ENCODE measurements around the gene SMIM41. TPM values are rescaled to one million over a fixed set of nuclear protein-coding genes. Genes with fewer than 3 reads are reported as not detected.
A peak's percentile ranks its signal among the peaks of the same experiment; 100 is the strongest.

SMIM41 gene
- total and polyA plus RNA-seq, 4 donors = 0.03 to 0.50 (median 0.24) TPM; not detected in 1

DNA sequence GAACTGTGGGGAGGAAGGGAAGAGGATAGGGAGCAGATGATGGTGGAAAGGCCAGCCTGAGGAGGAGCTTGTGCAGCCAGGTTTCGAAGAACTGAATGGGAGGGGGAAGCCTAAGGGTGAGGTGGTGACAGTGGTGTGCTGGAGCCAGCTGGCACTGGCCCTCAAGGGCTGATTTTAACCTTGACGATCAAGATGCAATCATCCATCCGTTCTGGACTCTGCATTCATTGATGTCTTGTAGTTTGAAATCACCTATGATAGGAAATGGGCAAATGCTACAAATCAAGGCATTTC lies 12.5 kb upstream of the SMIM41 start:
- Histone ChIP-seq H3K9me3 (ENCODE audit: control insufficient read depth in 4 of 4, low read length in 3 of 4) (no peaks in the 10 kb centered on the region), H3K9ac (ENCODE audit: low read depth in 1 of 2, low read length in 2 of 2) (no peak overlapping the region), H3K27me3 (ENCODE audit: control insufficient read depth in 4 of 4, insufficient read depth in 4 of 4, low read length in 3 of 4) (no peaks in the 10 kb centered on the region), H3K4me1 (ENCODE audit: control insufficient read depth in 4 of 4, insufficient read depth in 4 of 4, low read length in 3 of 4) (peaks cover 4 to 23% (median 22%) of the 10 kb centered on the region in 4 donors), H3K27ac (ENCODE audit: low read depth in 1 of 2, low read length in 2 of 2) (no peak overlapping the region), H3K4me3 (ENCODE audit: low read depth in 1 of 3, low read length in 3 of 3) (no peak overlapping the region), H3K36me3 (ENCODE audit: control insufficient read depth in 4 of 4, insufficient read depth in 3 of 4, low read depth in 1 of 4, low read length in 3 of 4) (no peaks in the 10 kb centered on the region)
- DNase-seq (ENCODE audit: low spot score) = no peak
- whole genome bisulfite sequencing = 68% methylated on average over 3 of the region's 3 CpGs
- no peak for TF ChIP-seq HNF4A (conservative IDR thresholded peaks at IDR 0.05)
- TF ChIP-seq, protein P1, sequence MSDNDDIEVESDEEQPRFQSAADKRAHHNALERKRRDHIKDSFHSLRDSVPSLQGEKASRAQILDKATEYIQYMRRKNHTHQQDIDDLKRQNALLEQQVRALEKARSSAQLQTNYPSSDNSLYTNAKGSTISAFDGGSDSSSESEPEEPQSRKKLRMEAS (IDR thresholded peaks at IDR 0.05) = no peak
- TF ChIP-seq, protein P2, sequence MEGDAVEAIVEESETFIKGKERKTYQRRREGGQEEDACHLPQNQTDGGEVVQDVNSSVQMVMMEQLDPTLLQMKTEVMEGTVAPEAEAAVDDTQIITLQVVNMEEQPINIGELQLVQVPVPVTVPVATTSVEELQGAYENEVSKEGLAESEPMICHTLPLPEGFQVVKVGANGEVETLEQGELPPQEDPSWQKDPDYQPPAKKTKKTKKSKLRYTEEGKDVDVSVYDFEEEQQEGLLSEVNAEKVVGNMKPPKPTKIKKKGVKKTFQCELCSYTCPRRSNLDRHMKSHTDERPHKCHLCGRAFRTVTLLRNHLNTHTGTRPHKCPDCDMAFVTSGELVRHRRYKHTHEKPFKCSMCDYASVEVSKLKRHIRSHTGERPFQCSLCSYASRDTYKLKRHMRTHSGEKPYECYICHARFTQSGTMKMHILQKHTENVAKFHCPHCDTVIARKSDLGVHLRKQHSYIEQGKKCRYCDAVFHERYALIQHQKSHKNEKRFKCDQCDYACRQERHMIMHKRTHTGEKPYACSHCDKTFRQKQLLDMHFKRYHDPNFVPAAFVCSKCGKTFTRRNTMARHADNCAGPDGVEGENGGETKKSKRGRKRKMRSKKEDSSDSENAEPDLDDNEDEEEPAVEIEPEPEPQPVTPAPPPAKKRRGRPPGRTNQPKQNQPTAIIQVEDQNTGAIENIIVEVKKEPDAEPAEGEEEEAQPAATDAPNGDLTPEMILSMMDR (IDR thresholded peaks at IDR 0.05; ENCODE audit: low read depth, low read length, missing input control) = no peak
- no peak for TF ChIP-seq HNF4G (IDR thresholded peaks at IDR 0.05)
- TF ChIP-seq RXRA (IDR thresholded peaks at IDR 0.05) = no peak

DNA sequence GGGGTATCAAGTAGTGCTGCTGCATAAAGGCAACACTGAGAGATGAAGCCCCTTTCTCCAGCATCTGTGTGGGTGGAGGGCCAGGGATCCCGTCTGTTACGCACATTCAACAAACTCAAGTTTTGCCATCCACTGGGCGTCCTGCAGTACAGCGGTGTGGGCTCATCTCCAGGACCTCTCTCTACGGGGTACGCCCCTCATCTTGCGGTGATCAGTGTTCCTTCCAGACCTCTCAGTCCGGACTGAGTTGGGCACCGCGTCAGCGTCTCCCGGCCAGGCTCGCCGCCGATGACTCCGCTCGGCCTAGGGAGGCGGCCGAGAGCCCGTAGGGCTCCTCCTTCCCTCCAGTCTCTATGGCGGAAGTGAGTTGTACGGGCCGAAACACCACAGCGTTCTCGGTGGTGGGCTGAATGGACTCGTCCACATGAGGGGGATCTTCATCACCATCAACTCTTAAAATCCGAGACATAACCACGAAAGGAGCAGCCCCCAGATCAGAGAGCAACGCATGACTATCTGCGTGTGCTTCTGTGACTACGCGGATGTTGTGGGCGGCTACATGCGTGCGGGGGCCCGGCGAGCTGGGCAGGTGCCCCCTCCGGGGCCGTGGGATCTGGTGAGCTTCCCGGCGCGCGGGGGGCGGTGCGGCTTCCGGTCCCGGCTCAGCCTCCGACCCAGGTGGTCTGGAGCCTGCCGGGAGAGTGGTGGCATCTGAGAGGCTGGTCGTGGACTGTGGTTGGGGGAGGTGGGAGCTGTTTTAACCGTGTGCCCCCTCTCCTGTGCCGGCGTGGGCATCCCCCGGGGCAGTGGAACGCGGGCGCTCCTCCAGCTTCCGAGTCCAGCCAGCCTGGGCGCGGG lies 9.9 kb upstream of the SMIM41 start, which contains the start of gene ATG101:
ATG101 (plus strand) TSS at position 652 of the 858 bp plus-strand sequence. CDS start 3,673 bp downstream, outside the sequence.
- TF ChIP-seq HNF4A (conservative IDR thresholded peaks at IDR 0.05) = peak in 1 of 2 donors; percentile 3
- TF ChIP-seq, protein P2 (IDR thresholded peaks at IDR 0.05; ENCODE audit: low read depth, low read length, missing input control) = peak; percentile 66
- peak; percentile 67 for TF ChIP-seq YY1 (IDR thresholded peaks at IDR 0.05)
- TF ChIP-seq EGR1 (IDR thresholded peaks at IDR 0.05; ENCODE audit: low read depth in 2 of 2) = peak; percentile 92 to 96
- peak; percentile 84 for TF ChIP-seq SP1 (IDR thresholded peaks at IDR 0.05)
- no peak for TF ChIP-seq JUND (IDR thresholded peaks at IDR 0.05)
- TF ChIP-seq HNF4G (IDR thresholded peaks at IDR 0.05) = no peak
- TF ChIP-seq, protein P3, sequence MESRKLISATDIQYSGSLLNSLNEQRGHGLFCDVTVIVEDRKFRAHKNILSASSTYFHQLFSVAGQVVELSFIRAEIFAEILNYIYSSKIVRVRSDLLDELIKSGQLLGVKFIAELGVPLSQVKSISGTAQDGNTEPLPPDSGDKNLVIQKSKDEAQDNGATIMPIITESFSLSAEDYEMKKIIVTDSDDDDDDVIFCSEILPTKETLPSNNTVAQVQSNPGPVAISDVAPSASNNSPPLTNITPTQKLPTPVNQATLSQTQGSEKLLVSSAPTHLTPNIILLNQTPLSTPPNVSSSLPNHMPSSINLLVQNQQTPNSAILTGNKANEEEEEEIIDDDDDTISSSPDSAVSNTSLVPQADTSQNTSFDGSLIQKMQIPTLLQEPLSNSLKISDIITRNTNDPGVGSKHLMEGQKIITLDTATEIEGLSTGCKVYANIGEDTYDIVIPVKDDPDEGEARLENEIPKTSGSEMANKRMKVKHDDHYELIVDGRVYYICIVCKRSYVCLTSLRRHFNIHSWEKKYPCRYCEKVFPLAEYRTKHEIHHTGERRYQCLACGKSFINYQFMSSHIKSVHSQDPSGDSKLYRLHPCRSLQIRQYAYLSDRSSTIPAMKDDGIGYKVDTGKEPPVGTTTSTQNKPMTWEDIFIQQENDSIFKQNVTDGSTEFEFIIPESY (IDR thresholded peaks at IDR 0.05) = no peak
- TF ChIP-seq GABPA (IDR thresholded peaks at IDR 0.05 in 1 of 2, conservative IDR thresholded peaks at IDR 0.05 in 1 of 2) = peak; percentile 76 to 92
- TF ChIP-seq NR2F2 (IDR thresholded peaks at IDR 0.05) = no peak
- TF ChIP-seq RAD21 (IDR thresholded peaks at IDR 0.05) = peak; percentile 44 to 71
- TF ChIP-seq FOXA2 (IDR thresholded peaks at IDR 0.05) = no peak
- peak; percentile 30 for TF ChIP-seq TAF1 (conservative IDR thresholded peaks at IDR 0.05)
- TF ChIP-seq, protein P4, sequence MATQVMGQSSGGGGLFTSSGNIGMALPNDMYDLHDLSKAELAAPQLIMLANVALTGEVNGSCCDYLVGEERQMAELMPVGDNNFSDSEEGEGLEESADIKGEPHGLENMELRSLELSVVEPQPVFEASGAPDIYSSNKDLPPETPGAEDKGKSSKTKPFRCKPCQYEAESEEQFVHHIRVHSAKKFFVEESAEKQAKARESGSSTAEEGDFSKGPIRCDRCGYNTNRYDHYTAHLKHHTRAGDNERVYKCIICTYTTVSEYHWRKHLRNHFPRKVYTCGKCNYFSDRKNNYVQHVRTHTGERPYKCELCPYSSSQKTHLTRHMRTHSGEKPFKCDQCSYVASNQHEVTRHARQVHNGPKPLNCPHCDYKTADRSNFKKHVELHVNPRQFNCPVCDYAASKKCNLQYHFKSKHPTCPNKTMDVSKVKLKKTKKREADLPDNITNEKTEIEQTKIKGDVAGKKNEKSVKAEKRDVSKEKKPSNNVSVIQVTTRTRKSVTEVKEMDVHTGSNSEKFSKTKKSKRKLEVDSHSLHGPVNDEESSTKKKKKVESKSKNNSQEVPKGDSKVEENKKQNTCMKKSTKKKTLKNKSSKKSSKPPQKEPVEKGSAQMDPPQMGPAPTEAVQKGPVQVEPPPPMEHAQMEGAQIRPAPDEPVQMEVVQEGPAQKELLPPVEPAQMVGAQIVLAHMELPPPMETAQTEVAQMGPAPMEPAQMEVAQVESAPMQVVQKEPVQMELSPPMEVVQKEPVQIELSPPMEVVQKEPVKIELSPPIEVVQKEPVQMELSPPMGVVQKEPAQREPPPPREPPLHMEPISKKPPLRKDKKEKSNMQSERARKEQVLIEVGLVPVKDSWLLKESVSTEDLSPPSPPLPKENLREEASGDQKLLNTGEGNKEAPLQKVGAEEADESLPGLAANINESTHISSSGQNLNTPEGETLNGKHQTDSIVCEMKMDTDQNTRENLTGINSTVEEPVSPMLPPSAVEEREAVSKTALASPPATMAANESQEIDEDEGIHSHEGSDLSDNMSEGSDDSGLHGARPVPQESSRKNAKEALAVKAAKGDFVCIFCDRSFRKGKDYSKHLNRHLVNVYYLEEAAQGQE (IDR thresholded peaks at IDR 0.05) = peak; percentile 22
- TF ChIP-seq, protein P5, sequence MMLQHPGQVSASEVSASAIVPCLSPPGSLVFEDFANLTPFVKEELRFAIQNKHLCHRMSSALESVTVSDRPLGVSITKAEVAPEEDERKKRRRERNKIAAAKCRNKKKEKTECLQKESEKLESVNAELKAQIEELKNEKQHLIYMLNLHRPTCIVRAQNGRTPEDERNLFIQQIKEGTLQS (IDR thresholded peaks at IDR 0.05) = no peak
- TF ChIP-seq RXRA (IDR thresholded peaks at IDR 0.05) = peak in 1 of 2 donors; percentile 21
- TF ChIP-seq FOXA1 (IDR thresholded peaks at IDR 0.05) = peak; percentile 54
- TF ChIP-seq, protein P1 (IDR thresholded peaks at IDR 0.05) = peak; percentile 76
- no peaks in the 10 kb centered on the region for H3K9me3 ChIP-seq (ENCODE audit: control insufficient read depth in 4 of 4, low read length in 3 of 4)
- H3K9ac ChIP-seq (ENCODE audit: low read depth in 1 of 2, low read length in 2 of 2) = peak within 1 kb of the TSS; percentile 31 to 91
- peak; percentile 86 for DNase-seq (ENCODE audit: low spot score)
- H3K4me3 ChIP-seq (ENCODE audit: low read depth in 1 of 3, low read length in 3 of 3) = peak within 1 kb of the TSS; percentile 77 to 100 (median 93)
- no peaks in the 10 kb centered on the region for H3K27me3 ChIP-seq (ENCODE audit: control insufficient read depth in 4 of 4, insufficient read depth in 4 of 4, low read length in 3 of 4)
- peaks cover 0 to 10% (median 6%) of the 10 kb centered on the region in 4 donors for H3K36me3 ChIP-seq (ENCODE audit: control insufficient read depth in 4 of 4, insufficient read depth in 3 of 4, low read depth in 1 of 4, low read length in 3 of 4)
- peak within 1 kb of the TSS; percentile 93 to 99 for H3K27ac ChIP-seq (ENCODE audit: low read depth in 1 of 2, low read length in 2 of 2)
- H3K4me1 ChIP-seq (ENCODE audit: control insufficient read depth in 4 of 4, insufficient read depth in 4 of 4, low read length in 3 of 4) = peaks cover 4 to 41% (median 26%) of the 10 kb centered on the region in 4 donors
- WGBS = under 1% methylated on average over 60 of the region's 60 CpGs
